NB4 (cell line): ENCODE results near the gene JMJD7.

Experiments
- DNase-seq: peaks from one replicate; pipeline ENCODE4 v3.0.0; 2010; ENCODE audit warnings: low read depth
- H3K4me3 ChIP-seq: one replicate; pipeline ENCODE4 v1.5.1; 2011; ENCODE audit warnings: mild to moderate bottlenecking, low read depth, low read length, moderate library complexity
- MYC ChIP-seq: IDR thresholded peaks from 2 replicates; pipeline ENCODE4 v1.6.1; 2011; ENCODE audit warnings: low read depth, low read length
- POLR2A ChIP-seq: IDR thresholded peaks from 2 replicates; pipeline ENCODE4 v1.6.1; 2011; ENCODE audit warnings: mild to moderate bottlenecking; ENCODE audit not compliant: insufficient read length; ENCODE audit errors: extremely low read depth
- TF ChIP-seq, protein P1 (sequence below): IDR thresholded peaks from 2 replicates; pipeline ENCODE4 v1.6.1; 2011; ENCODE audit warnings: low read depth, low read length
- TF ChIP-seq, protein P2 (sequence below): IDR thresholded peaks from one replicate; pipeline ENCODE4 v1.5.1; 2012; ENCODE audit warnings: low read depth, low read length

The JMJD7 gene

DNA sequence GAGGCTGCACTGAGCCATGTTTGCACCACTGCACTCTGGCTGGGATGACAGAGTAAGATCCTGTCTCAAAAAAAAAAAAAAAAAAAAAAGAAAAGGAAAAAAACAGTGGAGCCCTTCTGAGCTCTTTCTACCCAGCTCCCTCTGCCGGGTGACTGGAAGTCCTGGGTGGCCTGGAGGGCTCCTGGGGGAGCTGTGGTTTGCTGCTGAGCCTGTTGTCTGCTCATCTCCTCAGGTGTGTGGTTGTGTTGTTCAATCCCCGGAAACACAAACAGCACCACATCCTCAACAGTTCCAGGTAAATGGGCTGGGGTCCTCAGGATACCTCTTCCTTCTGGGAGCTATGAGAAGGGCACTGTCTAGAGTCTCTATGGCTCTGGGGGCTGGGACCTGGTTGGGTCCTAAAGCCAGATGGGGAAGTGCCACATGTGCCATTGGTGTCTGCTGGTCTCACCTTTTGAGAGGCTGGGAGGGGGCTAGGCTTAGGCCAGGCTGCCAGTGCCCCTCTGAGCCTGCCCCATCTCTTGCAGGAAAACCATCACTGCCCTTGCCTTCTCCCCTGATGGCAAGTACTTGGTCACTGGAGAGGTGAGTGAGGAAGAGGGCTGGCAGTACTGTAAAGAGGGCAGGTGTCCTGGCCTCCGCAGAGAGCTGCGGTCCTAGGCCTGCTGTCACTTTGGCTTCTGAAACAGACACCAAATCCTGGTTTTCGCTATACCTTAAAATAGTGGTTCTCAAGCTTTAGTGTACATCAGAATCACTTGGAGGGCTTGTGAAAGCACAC, 17.1 kb upstream of the JMJD7 start:
- TF ChIP-seq, protein P1, sequence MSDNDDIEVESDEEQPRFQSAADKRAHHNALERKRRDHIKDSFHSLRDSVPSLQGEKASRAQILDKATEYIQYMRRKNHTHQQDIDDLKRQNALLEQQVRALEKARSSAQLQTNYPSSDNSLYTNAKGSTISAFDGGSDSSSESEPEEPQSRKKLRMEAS = no peak
- TF ChIP-seq, protein P2, sequence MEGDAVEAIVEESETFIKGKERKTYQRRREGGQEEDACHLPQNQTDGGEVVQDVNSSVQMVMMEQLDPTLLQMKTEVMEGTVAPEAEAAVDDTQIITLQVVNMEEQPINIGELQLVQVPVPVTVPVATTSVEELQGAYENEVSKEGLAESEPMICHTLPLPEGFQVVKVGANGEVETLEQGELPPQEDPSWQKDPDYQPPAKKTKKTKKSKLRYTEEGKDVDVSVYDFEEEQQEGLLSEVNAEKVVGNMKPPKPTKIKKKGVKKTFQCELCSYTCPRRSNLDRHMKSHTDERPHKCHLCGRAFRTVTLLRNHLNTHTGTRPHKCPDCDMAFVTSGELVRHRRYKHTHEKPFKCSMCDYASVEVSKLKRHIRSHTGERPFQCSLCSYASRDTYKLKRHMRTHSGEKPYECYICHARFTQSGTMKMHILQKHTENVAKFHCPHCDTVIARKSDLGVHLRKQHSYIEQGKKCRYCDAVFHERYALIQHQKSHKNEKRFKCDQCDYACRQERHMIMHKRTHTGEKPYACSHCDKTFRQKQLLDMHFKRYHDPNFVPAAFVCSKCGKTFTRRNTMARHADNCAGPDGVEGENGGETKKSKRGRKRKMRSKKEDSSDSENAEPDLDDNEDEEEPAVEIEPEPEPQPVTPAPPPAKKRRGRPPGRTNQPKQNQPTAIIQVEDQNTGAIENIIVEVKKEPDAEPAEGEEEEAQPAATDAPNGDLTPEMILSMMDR = no peak
- TF ChIP-seq POLR2A = no peak
- no peak for TF ChIP-seq MYC
- no peak for DNase-seq
- no peak overlapping the region for H3K4me3 ChIP-seq

DNA sequence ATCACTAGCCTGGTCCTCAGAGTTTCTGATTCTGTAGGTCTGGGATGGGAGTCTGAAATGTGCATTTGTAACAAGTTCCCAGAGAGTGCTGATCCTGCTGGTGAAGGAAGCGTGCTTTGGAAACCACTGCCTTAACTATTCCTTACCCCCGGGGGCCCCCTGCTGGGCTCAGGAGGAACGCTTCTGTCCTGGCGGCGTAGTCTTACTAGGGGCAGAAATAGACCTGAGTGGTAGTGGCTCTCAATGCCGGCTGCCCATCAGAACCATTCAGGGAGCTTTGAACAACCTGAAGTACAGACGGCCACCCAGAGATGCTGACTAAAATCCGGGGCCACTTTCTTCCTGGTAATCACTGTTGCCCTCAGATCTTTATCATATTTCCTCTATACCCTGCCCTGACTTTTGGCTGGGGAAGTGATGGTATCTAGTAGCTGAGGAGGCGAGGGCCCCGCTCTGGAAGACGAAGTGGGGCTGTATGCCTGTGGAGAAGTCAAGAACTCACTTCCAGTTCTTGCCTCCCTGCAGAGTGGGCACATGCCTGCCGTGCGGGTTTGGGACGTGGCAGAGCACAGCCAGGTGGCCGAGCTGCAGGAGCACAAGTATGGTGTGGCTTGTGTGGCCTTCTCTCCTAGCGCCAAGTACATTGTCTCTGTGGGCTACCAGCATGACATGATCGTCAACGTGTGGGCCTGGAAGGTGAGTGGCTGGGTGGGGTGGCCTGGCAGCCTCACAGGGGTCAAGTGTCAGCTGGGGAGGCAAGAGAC, 16.3 kb upstream of the JMJD7 start:
- TF ChIP-seq, protein P1 = peak; percentile 66
- TF ChIP-seq, protein P2 = peak; percentile 86
- TF ChIP-seq MYC = peak; percentile 46; the same call in 1 of the 2 replicates
- TF ChIP-seq POLR2A = no peak
- H3K4me3 ChIP-seq = no peak overlapping the region
- DNase-seq = peak; percentile 82

DNA sequence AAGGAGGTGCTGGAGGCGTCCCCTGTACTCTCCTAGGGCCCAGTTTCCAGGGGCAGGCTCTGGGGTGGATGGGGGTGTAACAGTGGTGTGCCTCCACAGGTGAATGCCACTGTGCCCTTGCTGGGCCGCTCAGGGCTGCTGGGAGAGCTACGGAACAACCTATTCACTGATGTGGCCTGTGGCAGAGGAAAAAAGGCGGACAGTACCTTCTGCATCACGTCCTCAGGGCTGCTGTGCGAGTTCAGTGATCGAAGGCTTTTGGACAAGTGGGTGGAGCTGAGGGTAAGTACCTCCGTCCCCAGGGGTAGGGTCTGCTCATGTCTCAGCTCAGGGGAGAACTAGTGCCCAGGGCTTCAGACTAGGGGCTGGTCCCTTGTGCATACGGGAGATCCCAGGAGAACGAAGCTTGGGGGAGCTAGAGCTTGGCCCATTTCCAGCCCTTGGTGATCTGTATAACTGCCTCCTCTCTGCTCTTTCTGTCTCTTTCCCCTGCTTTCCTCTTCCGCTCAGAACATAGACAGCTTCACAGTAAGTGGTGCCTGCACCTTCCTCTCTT, 15.0 kb upstream of the JMJD7 start:
- no peak for DNase-seq
- no peak for TF ChIP-seq POLR2A
- no peak for TF ChIP-seq MYC
- TF ChIP-seq, protein P2 = no peak
- TF ChIP-seq, protein P1 = no peak
- no peak overlapping the region for H3K4me3 ChIP-seq

DNA sequence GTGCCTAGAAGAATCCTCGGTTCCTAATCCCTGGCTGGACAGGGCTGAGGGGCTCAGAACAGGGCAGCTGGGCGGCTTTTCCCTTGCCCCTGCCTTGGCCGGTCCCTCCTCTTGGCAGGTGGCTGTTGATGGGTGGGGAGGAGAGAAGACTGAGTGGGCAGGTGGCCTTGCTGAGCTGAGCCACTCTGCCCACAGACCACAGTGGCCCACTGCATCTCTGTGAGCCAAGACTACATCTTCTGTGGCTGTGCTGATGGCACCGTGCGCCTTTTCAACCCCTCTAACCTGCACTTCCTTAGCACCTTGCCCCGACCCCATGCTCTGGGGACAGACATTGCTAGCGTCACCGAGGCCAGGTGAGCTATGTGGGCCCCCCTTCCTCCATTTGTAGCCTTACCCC, 14.5 kb upstream of the JMJD7 start:
- DNase-seq = no peak
- TF ChIP-seq, protein P2 = no peak
- no peak for TF ChIP-seq POLR2A
- no peak for TF ChIP-seq MYC
- TF ChIP-seq, protein P1 = no peak
- no peak overlapping the region for H3K4me3 ChIP-seq

DNA sequence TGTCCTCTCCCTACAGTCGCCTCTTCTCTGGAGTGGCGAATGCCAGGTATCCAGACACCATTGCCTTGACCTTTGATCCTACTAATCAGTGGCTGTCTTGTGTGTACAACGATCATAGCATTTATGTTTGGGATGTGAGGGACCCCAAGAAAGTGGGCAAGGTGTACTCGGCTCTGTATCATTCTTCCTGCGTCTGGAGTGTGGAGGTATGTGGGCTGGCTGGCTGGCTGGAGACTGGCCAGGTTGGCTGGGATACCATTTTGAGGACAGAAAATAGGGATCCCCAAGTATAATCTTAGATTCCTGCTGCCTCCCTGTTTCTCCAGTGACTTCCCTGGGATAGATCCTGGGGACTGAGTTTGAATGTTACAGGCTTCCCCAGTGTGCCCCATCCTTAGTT, 13.4 kb upstream of the JMJD7 start:
- TF ChIP-seq, protein P1 = no peak
- H3K4me3 ChIP-seq = no peak overlapping the region
- DNase-seq = no peak

DNA sequence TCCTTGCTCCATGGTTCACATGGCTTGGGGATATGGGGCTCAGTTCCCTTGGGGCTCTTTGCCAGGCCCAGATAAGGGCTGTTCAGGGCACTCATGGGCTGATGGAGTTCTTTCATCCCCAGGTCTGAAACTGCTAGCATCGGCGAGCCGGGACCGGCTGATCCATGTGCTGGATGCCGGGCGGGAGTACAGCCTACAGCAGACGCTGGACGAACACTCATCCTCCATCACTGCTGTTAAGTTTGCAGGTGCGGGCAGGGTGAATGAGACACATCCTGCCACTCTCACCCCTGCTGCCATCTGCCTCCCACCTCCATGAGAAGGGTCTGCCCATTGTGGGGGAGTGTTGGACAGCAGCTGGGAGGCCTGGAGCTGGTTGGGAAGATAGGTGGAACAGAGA, 11.1 kb upstream of the JMJD7 start:
- no peak overlapping the region for H3K4me3 ChIP-seq
- DNase-seq = no peak
- no peak for TF ChIP-seq POLR2A
- TF ChIP-seq, protein P1 = no peak
- no peak for TF ChIP-seq MYC
- TF ChIP-seq, protein P2 = no peak
